SK-N-SH treated with all-trans-retinoic acid at 6 μM for 48 hours (cell line): ENCODE data around the gene IL16.
A peak's percentile ranks its signal among the peaks of the same experiment; 100 is the strongest.

Source experiments
- ATAC-seq: fragments of 200-7000 bp; cut with Tn5 transposase; 3 replicates; pipeline ENCODE4 v1.9.1; 2020; ENCODE audit warnings: mild to moderate bottlenecking, moderate library complexity
- ARNTL ChIP-seq: fragments of 450-650 bp; formaldehyde crosslinking; IDR thresholded peaks from 2 replicates; pipeline ENCODE4 v1.5.0; 2020; ENCODE audit warnings: low read depth, mild to moderate bottlenecking, moderate library complexity, borderline replicate concordance
- BACH2 ChIP-seq: fragments of 250-450 bp; sonication (Bioruptor Pico); IDR thresholded peaks from 2 replicates; pipeline ENCODE4 v1.9.0; 2021; ENCODE audit warnings: mild to moderate bottlenecking, borderline replicate concordance
- CREB5 ChIP-seq: fragments of 250-450 bp; sonication (Bioruptor Pico); IDR thresholded peaks from 2 replicates; pipeline ENCODE4 v1.5.1; 2020; ENCODE audit warnings: low read depth, mild to moderate bottlenecking, moderate library complexity
- CSDC2 ChIP-seq: fragments of 250-450 bp; sonication (Bioruptor Pico); IDR thresholded peaks from 2 replicates; pipeline ENCODE4 v1.5.0; 2020; ENCODE audit warnings: mild to moderate bottlenecking, moderate library complexity
- CSRNP3 ChIP-seq: fragments of 250-450 bp; sonication (Bioruptor Pico); IDR thresholded peaks from 2 replicates; pipeline ENCODE4 v1.5.1; 2021; ENCODE audit warnings: mild to moderate bottlenecking, moderate library complexity
- ESRRG ChIP-seq: fragments of 250-450 bp; sonication (Bioruptor Pico); IDR thresholded peaks from 2 replicates; pipeline ENCODE4 v1.6.1; 2021; ENCODE audit warnings: mild to moderate bottlenecking
- GLIS3 ChIP-seq: fragments of 250-450 bp; sonication (Bioruptor Pico); IDR thresholded peaks from 2 replicates; pipeline ENCODE4 v1.5.0; 2020; ENCODE audit warnings: mild to moderate bottlenecking, moderate library complexity
- ISL1 ChIP-seq: fragments of 250-450 bp; sonication (Bioruptor Pico); IDR thresholded peaks from 2 replicates; pipeline ENCODE4 v2.1.2; 2022; ENCODE audit warnings: mild to moderate bottlenecking, moderate library complexity
- OSR1 ChIP-seq: fragments of 250-450 bp; sonication (Bioruptor Pico); IDR thresholded peaks from 2 replicates; pipeline ENCODE4 v1.8.0; 2022; ENCODE audit warnings: moderate library complexity, mild to moderate bottlenecking, inconsistent platforms
- PATZ1 ChIP-seq: fragments of 250-450 bp; sonication (Bioruptor Pico); IDR thresholded peaks from 2 replicates; pipeline ENCODE4 v1.8.0; 2020; ENCODE audit warnings: mild to moderate bottlenecking, moderate library complexity, borderline replicate concordance
- POU6F1 ChIP-seq: fragments of 250-450 bp; sonication (Bioruptor Pico); IDR thresholded peaks from 2 replicates; pipeline ENCODE4 v1.8.0; 2021; ENCODE audit warnings: low read depth, mild to moderate bottlenecking, moderate library complexity, borderline replicate concordance
- PPARA ChIP-seq: fragments of 250-450 bp; sonication (Bioruptor Pico); IDR thresholded peaks from 2 replicates; pipeline ENCODE4 v1.5.0; 2020; ENCODE audit warnings: mild to moderate bottlenecking, borderline replicate concordance
- RARB ChIP-seq: fragments of 250-450 bp; sonication (Bioruptor Pico); IDR thresholded peaks from 2 replicates; pipeline ENCODE4 v1.8.0; 2021; ENCODE audit warnings: mild to moderate bottlenecking, moderate library complexity
- SNAI2 ChIP-seq: fragments of 250-450 bp; sonication (Bioruptor Pico); IDR thresholded peaks from 2 replicates; pipeline ENCODE4 v1.5.0; 2020; ENCODE audit warnings: mild to moderate bottlenecking, moderate library complexity
- TCF4 ChIP-seq: fragments of 250-450 bp; sonication (Bioruptor Pico); IDR thresholded peaks from 2 replicates; pipeline ENCODE4 v1.8.0; 2021; ENCODE audit warnings: mild to moderate bottlenecking, moderate library complexity, borderline replicate concordance
- TOX ChIP-seq: fragments of 250-450 bp; sonication (Bioruptor Pico); IDR thresholded peaks from 2 replicates; pipeline ENCODE4 v1.8.0; 2021; ENCODE audit warnings: mild to moderate bottlenecking, moderate library complexity, borderline replicate concordance
- TSHZ2 ChIP-seq: fragments of 250-450 bp; sonication (Bioruptor Pico); IDR thresholded peaks from 2 replicates; pipeline ENCODE4 v1.5.0; 2020; ENCODE audit warnings: mild to moderate bottlenecking, moderate library complexity
- ZC3H10 ChIP-seq: fragments of 250-450 bp; sonication (Bioruptor Pico); IDR thresholded peaks from 2 replicates; pipeline ENCODE4 v1.5.1; 2021; ENCODE audit warnings: mild to moderate bottlenecking, moderate library complexity
- ZFP3 ChIP-seq: fragments of 250-450 bp; sonication (Bioruptor Pico); IDR thresholded peaks from 2 replicates; pipeline ENCODE4 v1.5.0; 2020; ENCODE audit warnings: mild to moderate bottlenecking, moderate library complexity
- ZFP30 ChIP-seq: fragments of 450-650 bp; formaldehyde crosslinking; IDR thresholded peaks from 2 replicates; pipeline ENCODE4 v1.5.0; 2022; ENCODE audit warnings: mild to moderate bottlenecking, moderate library complexity
- ZNF565 ChIP-seq: fragments of 450-650 bp; formaldehyde crosslinking; conservative IDR thresholded peaks from 2 replicates; pipeline ENCODE4 v1.5.0; 2020; ENCODE audit warnings: low read depth, mild to moderate bottlenecking, moderate library complexity
- ZNF70 ChIP-seq: fragments of 450-650 bp; formaldehyde crosslinking; IDR thresholded peaks from 2 replicates; pipeline ENCODE4 v1.5.0; 2020; ENCODE audit warnings: mild to moderate bottlenecking, moderate library complexity
- ZNF8 ChIP-seq: fragments of 450-650 bp; formaldehyde crosslinking; IDR thresholded peaks from 2 replicates; pipeline ENCODE4 v1.5.0; 2020; ENCODE audit warnings: mild to moderate bottlenecking, moderate library complexity

IL16 gene

GRCh38 chr15:81264072-81264857 is 67.6 kb downstream of the IL16 start:
- TF ChIP-seq PPARA (CRISPR knock-in tag) (no peak), CREB5 (CRISPR knock-in tag) (no peak), ZFP30 (no peak), ARNTL (no peak), ESRRG (no peak), ISL1 (no peak), TCF4 (CRISPR knock-in tag) (no peak), CSDC2 (CRISPR knock-in tag) (no peak), ZNF70 (CRISPR knock-in tag) (no peak), ZNF8 (CRISPR knock-in tag) (no peak), GLIS3 (no peak), TSHZ2 (CRISPR knock-in tag) (no peak), ZC3H10 (CRISPR knock-in tag) (no peak), RARB (no peak), ZFP3 (CRISPR knock-in tag) (no peak), SNAI2 (CRISPR knock-in tag) (no peak), BACH2 (CRISPR knock-in tag) (no peak), POU6F1 (CRISPR knock-in tag) (no peak)
- no peak for ATAC-seq

GRCh38 chr15:81265256-81265943 is 68.7 kb downstream of the IL16 start:
- ATAC-seq: peak; percentile 35
- no peak for TF ChIP-seq OSR1
- no peak for TF ChIP-seq BACH2 (CRISPR knock-in tag)
- TF ChIP-seq TOX (CRISPR knock-in tag): no peak
- TF ChIP-seq TSHZ2 (CRISPR knock-in tag): no peak
- TF ChIP-seq POU6F1 (CRISPR knock-in tag): no peak
- no peak for TF ChIP-seq PPARA (CRISPR knock-in tag)
- no peak for TF ChIP-seq PATZ1 (CRISPR knock-in tag)
- TF ChIP-seq SNAI2 (CRISPR knock-in tag): no peak
- TF ChIP-seq ESRRG: no peak
- TF ChIP-seq ARNTL: no peak
- TF ChIP-seq CSDC2 (CRISPR knock-in tag): no peak
- TF ChIP-seq ZNF565 (CRISPR knock-in tag): no peak
- no peak for TF ChIP-seq CSRNP3
- no peak for TF ChIP-seq ZNF8 (CRISPR knock-in tag)
- TF ChIP-seq CREB5 (CRISPR knock-in tag): no peak
- TF ChIP-seq ZFP3 (CRISPR knock-in tag): no peak
